ENCODE measurements around the gene VPS29. TPM values are rescaled to one million over a fixed set of nuclear protein-coding genes. Genes with fewer than 3 reads are reported as not detected.

VPS29 gene
- total RNA-seq, 2 donors from 2014 or later: 39.2 to 62.0 TPM

GRCh38 chr12:110458756-110459155, 43.2 kb downstream of the VPS29 start:
- TF ChIP-seq CTCF (IDR thresholded peaks at IDR 0.05) (no peak), POLR2A (IDR thresholded peaks at IDR 0.05) (no peak)
- peak in 1 of 4 donors; percentile 1 for DNase-seq
- H3K4me3 ChIP-seq: no peak overlapping the region
- H3K36me3 ChIP-seq (replicated peaks in 1 of 2; ENCODE audit: insufficient read depth in 1 of 2, low read depth in 2 of 2): peaks cover 0 to 5% of the 10 kb centered on the region in 2 donors
- no peak for ATAC-seq
- H3K9me3 ChIP-seq: no peaks in the 10 kb centered on the region
- no peak overlapping the region for H3K27ac ChIP-seq
- H3K4me1 ChIP-seq: no peaks in the 10 kb centered on the region
- 86 to 89% methylated on average over 4 of the region's 4 CpGs for WGBS, 2 donors
- intact Hi-C loops (cut with DNase I): no loop called here
- H3K27me3 ChIP-seq: no peaks in the 10 kb centered on the region

DNA sequence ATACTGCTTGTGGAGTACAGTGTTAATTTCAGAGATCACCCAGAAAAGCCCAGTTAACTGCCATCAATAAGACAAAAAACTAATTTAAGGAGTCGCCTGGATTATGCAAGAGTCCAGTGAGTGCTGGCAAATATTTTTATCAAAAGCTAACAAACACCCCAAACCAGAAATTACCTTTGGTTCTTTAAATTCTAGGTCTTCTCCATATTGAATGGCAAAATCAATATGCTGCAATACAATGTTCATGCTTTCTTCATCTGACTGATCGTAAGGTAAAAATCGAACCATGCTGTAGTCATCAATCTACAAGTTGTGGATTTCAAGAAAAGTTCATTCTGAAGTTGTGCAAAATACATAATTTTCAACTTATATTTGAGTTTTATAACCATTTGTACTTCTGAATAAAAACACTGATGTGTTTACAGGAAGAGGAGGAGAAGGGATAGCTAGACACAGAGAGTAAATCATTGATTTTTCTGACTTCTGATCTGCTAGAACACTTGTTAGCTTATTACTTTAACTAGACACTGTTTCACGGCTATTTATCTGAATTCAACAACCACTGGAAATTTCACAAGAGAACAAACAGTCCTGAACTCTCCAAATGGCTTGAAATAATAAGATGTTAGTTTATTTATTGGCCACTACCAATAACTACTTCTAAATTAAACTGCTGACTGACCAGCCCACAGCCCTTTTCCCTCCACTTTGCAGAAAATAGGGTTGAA, 48.2 kb downstream of the VPS29 start:
- H3K4me1 ChIP-seq: peaks cover 6% of the 10 kb centered on the region
- DNase-seq (no peak), ATAC-seq (no peak)
- H3K4me3 ChIP-seq: no peak overlapping the region
- no peaks in the 10 kb centered on the region for H3K27me3 ChIP-seq
- WGBS, 2 donors: 75 to 82% methylated on average over 4 of the region's 4 CpGs
- intact Hi-C loops (cut with DNase I): no loop called here
- peaks cover 0 to 2% of the 10 kb centered on the region in 2 donors for H3K36me3 ChIP-seq (replicated peaks in 1 of 2; ENCODE audit: insufficient read depth in 1 of 2, low read depth in 2 of 2)
- no peak overlapping the region for H3K27ac ChIP-seq
- TF ChIP-seq POLR2A (IDR thresholded peaks at IDR 0.05) (no peak), CTCF (IDR thresholded peaks at IDR 0.05) (no peak)
- H3K9me3 ChIP-seq: no peaks in the 10 kb centered on the region

GRCh38 chr12:110451263-110451662, 50.6 kb downstream of the VPS29 start:
- no peak for ATAC-seq
- DNase-seq: no peak
- intact Hi-C loops (cut with DNase I): no loop called here
- no peak overlapping the region for H3K4me3 ChIP-seq
- H3K4me1 ChIP-seq: peaks cover 14% of the 10 kb centered on the region
- no peaks in the 10 kb centered on the region for H3K27me3 ChIP-seq
- WGBS, 2 donors: 38 to 63% methylated on average over 1 of the region's 1 CpG
- no peak for TF ChIP-seq CTCF (IDR thresholded peaks at IDR 0.05)
- no peak for TF ChIP-seq POLR2A (IDR thresholded peaks at IDR 0.05)
- peaks cover 0 to 2% of the 10 kb centered on the region in 2 donors for H3K36me3 ChIP-seq (replicated peaks in 1 of 2; ENCODE audit: insufficient read depth in 1 of 2, low read depth in 2 of 2)
- no peaks in the 10 kb centered on the region for H3K9me3 ChIP-seq
- no peak overlapping the region for H3K27ac ChIP-seq

DNA sequence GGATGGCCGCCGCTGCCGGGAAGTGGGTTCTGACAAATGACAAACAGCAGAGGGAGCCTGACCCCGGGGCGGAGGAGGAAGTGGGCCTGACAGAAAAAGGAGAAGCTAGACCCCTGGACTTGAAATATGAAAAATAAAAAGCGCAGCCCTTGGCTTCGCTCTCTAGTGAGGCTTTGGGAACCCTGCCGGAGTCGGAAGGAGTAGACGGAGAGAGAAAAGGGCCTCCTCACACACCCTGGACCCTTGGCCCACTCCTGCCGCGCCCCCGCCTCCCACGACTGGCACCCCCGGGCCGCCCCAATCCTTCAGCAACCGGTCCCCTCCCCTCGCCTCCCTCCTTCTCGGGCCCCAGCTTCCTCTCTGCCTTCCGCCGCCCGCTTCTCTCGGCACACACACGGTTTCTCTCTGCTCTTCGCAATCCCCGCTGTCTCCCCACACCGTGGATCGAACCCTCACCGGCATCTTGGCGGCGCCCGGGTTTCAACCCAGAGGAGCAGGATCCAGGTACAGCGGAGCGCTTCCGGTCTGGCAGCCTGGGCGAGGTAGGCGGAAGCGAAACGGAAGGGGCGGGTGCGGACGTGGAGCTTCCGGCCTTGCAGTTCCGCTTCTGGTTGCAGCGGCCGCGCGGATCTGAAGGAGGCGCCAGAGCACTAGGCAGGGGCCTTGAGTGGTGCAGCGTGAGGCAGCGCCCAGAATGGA, 52.0 kb downstream of the VPS29 start, which contains the start of gene ARPC3:
Gene ARPC3 (minus strand): TSS at position 539 of the 699 bp plus-strand sequence. CDS start 77 bp downstream, at position 462.
- ATAC-seq (peak; percentile 99), DNase-seq (peak; percentile 95 to 96 (median 96))
- H3K36me3 ChIP-seq (replicated peaks in 1 of 2; ENCODE audit: insufficient read depth in 1 of 2, low read depth in 2 of 2): peaks cover 0 to 3% of the 10 kb centered on the region in 2 donors
- intact Hi-C loops (cut with DNase I): no loop called here
- H3K27ac ChIP-seq: peak within 1 kb of the TSS; percentile 54 to 94 (median 84)
- H3K4me1 ChIP-seq: peaks cover 14% of the 10 kb centered on the region
- no peaks in the 10 kb centered on the region for H3K9me3 ChIP-seq
- TF ChIP-seq CTCF (IDR thresholded peaks at IDR 0.05) (peak; percentile 68 to 97 (median 92)), POLR2A (IDR thresholded peaks at IDR 0.05) (peak; percentile 44 to 78 (median 75))
- WGBS, 2 donors: 1% methylated on average over 48 to 51 of the region's 51 CpGs
- H3K4me3 ChIP-seq: peak within 1 kb of the TSS; percentile 24 to 77
- H3K27me3 ChIP-seq: no peaks in the 10 kb centered on the region
